Measurements from ENCODE around the gene KLHL20.

GRCh38 chr1:173757666-173758065 is 42.9 kb downstream of the KLHL20 start:
- no peak for TF ChIP-seq EZH2 (IDR thresholded peaks at IDR 0.05; ENCODE audit: insufficient read depth, poor library complexity, severe bottlenecking)
- TF ChIP-seq EZH2phosphoT487 (IDR thresholded peaks at IDR 0.05; ENCODE audit: insufficient read depth, low read depth) = no peak

All from GM23248 (cell line).